K562 (cell line): ENCODE data around the gene BST1.

Source experiments
- CTCF ChIP-seq, 3 experiments: IDR thresholded peaks in 2 of 3; conservative IDR thresholded peaks in 1 of 3; 2 replicates each; pipeline ENCODE4 v1.5.1; 2011 to 2012; ENCODE audit warnings: low read length in 3 of 3, mild to moderate bottlenecking in 3 of 3, control low read depth in 2 of 3, improper control_type of control experiment in 1 of 3, inconsistent platforms in 1 of 3, low read depth in 1 of 3, mixed read lengths in 1 of 3, moderate library complexity in 1 of 3; ENCODE audit not compliant: insufficient read depth in 2 of 3
- E2F4 ChIP-seq: sonication (generic); formaldehyde crosslinking; IDR thresholded peaks from 2 replicates; pipeline ENCODE4 v1.8.0; 2022; ENCODE audit warnings: mild to moderate bottlenecking, low read depth, missing genetic modification reagents
- EZH2 ChIP-seq: IDR thresholded peaks from 2 replicates; pipeline ENCODE4 v1.6.1; 2012; ENCODE audit warnings: low read depth, mild to moderate bottlenecking, inconsistent platforms, low read length, borderline replicate concordance
- GTF2E2 ChIP-seq: fragments of 200-800 bp; sonication (Bioruptor generic); IDR thresholded peaks from 2 replicates; pipeline ENCODE4 v1.6.1; 2016; ENCODE audit warnings: missing genetic modification characterization, missing compliant biosample characterization
- JUND ChIP-seq, 2 experiments: IDR thresholded peaks; 2 replicates in 1 of 2; 3 replicates in 1 of 2; pipeline ENCODE4 v1.6.1; 2011; ENCODE audit warnings: borderline replicate concordance in 2 of 2, low read depth in 2 of 2, low read length in 2 of 2, improper control_type of control experiment in 1 of 2, missing biosample characterization in 1 of 2, missing genetic modification characterization in 1 of 2, missing genetic modification reagents in 1 of 2
- NCOA1 ChIP-seq: fragments of 450-650 bp; IDR thresholded peaks from 2 replicates; pipeline ENCODE4 v1.6.1; 2016; ENCODE audit warnings: low read depth
- POLR2A ChIP-seq: fragments of 450-650 bp; conservative IDR thresholded peaks from 2 replicates; pipeline ENCODE4 v1.6.1; 2016
- PURB ChIP-seq: sonication (generic); formaldehyde crosslinking; IDR thresholded peaks from 2 replicates; pipeline ENCODE4 v1.9.0; 2021; ENCODE audit warnings: low read depth, mild to moderate bottlenecking, missing genetic modification reagents
- XRCC3 ChIP-seq: fragments of 450-650 bp; IDR thresholded peaks from 2 replicates; pipeline ENCODE4 v1.6.1; 2017; ENCODE audit warnings: mild to moderate bottlenecking, moderate library complexity
- ZBTB33 ChIP-seq: sonication (generic); formaldehyde crosslinking; IDR thresholded peaks from 2 replicates; pipeline ENCODE4 v1.8.1; 2023; ENCODE audit warnings: mild to moderate bottlenecking, missing genetic modification reagents
- ZNF395 ChIP-seq: fragments of 200-800 bp; sonication (Bioruptor generic); IDR thresholded peaks from 2 replicates; pipeline ENCODE4 v1.6.1; 2017; ENCODE audit warnings: missing genetic modification characterization, missing compliant biosample characterization
- ZNF79 ChIP-seq: fragments of 250-450 bp; sonication (Bioruptor Pico); IDR thresholded peaks from 2 replicates; pipeline ENCODE4 v1.4.0; 2020; ENCODE audit warnings: low read depth, mild to moderate bottlenecking, moderate library complexity

- TF ChIP-seq CTCF (IDR thresholded peaks at IDR 0.05 in 2 of 3, conservative IDR thresholded peaks at IDR 0.05 in 1 of 3; ENCODE audit: insufficient read depth in 2 of 3, low read depth in 1 of 3, low read length in 3 of 3) (no peak), ZNF395 (no peak), POLR2A (no peak), PURB (CRISPR knock-in tag) (no peak), EZH2 (no peak), ZNF79 (CRISPR knock-in tag) (no peak), JUND (IDR thresholded peaks at IDR 0.05; ENCODE audit: borderline replicate concordance, low read depth, low read length) (no peak), JUND (tag; IDR thresholded peaks at IDR 0.05; ENCODE audit: borderline replicate concordance, low read depth, low read length) (no peak), XRCC3 (no peak), NCOA1 (no peak), GTF2E2 (tag) (no peak), E2F4 (no peak), ZBTB33 (CRISPR knock-in tag) (no peak)
Measured at GRCh38 chr4:15714646-15715435, 12.0 kb downstream of the BST1 start.
